ENCODE results near the gene ALS2.

- TF ChIP-seq CTCF (IDR thresholded peaks at IDR 0.05) = no peak
- TF ChIP-seq EZH2 (IDR thresholded peaks at IDR 0.05) = no peak
- no peak for TF ChIP-seq EZH2phosphoT487 (IDR thresholded peaks at IDR 0.05)
Measured at GRCh38 chr2:201751566-201751965, 29.2 kb downstream of the ALS2 start.

Data from neural progenitor cell (in vitro differentiated cells).